Putamen (tissue), 1 donor: ENCODE measurements around the gene TECR.
A peak's percentile ranks its signal among the peaks of the same experiment; 100 is the strongest.
"Not testable (repeated sequence)": the region's sequence is repeated elsewhere in the genome, so short reads cannot be mapped to it uniquely, and the experiment has no call there.

Experiments
- DNase-seq: peaks from one replicate; pipeline ENCODE4 v3.0.0-alpha.2; 2016; ENCODE audit warnings: low spot score

The TECR gene

DNA sequence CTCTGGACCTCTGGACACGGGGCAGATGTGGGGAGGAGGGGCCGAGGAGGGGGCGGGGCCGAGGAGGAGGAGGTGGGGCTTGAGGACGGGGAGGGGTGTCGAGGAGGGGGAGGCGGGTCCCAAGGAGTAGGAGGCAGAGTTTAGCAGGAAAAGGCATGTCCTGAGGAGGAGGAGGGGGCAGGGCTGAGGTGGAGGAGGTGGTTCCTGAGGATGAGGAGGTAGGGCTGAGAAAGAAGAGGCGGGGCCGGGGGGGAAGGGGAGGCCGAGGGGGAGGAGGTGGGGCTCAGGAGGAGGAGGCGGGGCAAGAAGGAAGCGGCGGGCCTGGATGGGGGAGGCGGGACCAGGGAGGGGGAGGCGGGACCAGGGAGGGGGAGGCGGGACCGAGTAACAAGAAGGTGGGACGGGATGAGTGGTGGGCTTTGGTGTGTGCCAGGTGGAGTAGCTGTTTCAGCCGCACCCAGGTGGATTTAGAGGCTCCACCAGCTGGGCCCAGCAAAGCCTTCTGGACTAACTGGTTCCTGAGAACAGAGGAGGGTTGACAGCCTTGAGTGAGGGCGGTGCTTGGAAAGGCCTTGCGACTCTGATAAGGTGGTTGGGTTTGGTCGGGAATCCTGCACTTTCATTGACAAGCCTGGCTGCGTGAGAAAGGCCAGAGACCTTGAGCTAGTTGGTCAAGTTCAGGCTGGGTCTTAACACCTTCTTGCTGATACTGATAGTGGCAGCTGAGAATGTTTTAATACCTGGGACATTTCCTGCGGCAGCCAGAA lies 7.7 kb downstream of the TECR start:
- DNase-seq = no peak

- no peak for DNase-seq
Observed at GRCh38 chr19:14540741-14541525, 11.5 kb downstream of the TECR start.

DNA sequence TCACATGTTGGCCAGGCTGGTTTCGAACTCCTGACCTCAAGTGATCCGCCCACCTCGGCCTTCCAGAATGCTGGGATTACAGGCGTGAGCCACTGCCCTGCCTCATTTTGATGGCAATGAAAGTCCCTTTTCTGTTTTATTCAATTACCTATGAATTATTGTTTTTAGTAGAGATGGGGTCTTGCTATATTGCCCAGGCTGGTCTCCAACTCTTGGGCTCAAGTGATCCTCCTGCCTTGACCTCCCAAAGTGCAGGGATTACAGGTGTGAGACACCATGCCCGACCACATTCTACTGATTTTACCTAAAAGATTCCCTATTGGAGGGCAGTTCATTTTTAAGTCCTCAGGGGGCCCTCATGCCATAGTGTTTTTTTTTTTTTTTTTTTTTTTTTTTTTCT lies 12.6 kb downstream of the TECR start:
- DNase-seq = not testable (repeated sequence)

GRCh38 chr19:14542711-14543328 lies 13.4 kb downstream of the TECR start:
- DNase-seq = no peak

- DNase-seq = no peak
Observed at GRCh38 chr19:14544047-14544446, 14.7 kb downstream of the TECR start.

- peak; percentile 94 for DNase-seq
Observed at GRCh38 chr19:14544977-14545715, 15.8 kb downstream of the TECR start.

- DNase-seq = no peak
Observed at GRCh38 chr19:14545716-14546082, 16.3 kb downstream of the TECR start.

GRCh38 chr19:14550201-14550754 lies 20.9 kb downstream of the TECR start:
- no peak for DNase-seq

DNA sequence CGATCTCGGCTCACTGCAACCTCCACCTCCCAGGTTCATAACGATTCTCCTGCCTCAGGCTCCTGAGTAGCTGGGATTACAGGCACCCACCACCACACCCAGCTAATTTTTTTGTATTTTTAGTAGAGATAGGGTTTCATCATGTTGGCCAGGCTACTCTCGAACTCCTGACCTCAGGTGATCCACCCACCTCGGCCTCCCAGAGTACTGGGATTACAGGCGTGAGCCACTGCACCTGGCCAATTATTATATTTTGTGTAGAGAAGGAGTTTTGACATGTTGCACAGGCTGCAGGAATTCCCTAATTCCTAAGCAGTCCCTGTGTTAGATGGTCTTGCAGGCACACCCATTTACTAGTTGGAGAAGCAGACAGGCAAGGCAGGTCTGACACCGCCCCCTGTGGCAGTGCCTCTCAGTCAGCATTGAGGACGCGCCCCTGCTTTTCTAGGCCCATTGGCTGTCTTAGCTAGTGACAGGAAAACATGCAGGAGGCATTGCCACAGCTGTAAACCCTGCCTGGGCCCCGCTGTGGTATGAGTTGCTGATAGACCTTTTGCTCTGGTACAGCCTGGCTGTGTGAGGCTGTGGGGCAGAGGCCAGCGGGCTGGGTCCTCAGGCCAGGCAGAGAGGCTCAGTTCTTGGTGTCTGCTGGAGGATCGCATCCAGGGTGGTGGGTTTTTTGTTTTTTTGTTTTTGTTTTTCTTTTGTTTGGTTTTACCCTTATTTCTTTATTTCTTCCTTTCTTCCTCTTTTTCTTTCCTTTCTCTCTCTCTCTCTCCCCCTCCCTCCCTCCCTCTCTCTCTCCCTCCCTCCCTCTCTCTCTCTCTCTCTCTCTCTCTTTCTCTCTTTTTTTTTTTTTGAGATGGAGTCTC lies 22.0 kb downstream of the TECR start:
- DNase-seq = not testable (repeated sequence)

DNA sequence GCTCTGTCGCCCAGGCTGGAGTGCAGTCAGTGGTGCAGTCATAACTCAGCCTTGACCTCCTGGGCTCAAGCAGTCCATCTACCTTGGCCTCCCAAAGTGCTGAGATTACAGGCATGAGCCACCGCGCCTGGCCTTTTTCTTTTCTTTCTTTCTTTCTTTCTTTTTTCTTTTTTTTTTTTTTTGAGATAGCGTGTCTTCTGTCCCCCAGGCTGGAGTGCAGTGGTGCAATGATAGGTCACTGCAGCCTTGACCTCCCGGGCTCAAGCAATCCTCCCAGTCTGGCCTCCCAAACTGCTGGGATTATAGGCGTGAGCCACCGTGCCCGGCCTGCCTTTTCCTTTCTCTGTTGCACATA lies 22.6 kb downstream of the TECR start:
- not testable (repeated sequence) for DNase-seq

DNA sequence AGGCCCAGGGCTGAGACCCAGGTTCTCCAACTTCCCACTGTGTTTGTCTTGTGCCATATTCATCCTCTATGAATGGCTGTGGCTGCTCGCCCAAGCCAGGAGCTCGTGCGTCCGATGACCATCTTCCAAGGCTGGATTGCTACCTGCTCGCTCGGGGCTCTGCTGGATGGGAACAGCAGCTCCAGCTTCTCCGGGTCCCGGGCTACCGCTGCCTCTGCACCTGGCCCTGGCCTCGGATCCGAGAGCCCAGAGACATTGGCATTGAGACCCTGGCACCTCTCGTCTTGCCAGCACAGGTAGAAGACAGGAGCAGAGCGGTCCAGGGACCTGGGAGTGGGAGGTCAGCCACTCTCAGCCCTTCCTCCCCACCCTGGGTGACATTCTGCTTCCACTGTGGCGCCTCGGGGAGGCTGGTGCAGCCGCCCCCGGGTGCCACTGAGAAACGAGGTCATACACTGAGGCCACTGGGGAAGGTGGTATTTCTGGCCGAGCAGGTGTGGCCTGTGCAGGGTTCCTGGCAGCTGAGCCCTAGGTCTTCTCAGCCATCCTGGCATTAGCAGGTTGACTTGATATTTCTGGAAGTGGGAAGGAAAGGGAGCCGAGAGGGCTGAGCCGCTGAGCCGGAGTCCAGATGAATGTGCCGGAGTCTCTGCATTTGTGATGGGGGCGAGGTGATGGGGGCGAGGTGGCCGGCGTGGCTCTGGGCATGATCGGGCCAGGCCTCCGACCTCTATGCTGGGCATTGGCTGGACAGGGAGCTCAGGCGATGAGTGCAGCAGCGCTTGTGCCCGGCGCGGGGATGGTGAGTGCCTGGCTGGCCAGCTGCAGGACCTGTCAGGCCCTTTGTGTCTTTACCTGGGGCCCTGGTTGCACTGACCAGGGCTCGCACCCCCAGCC lies 23.9 kb downstream of the TECR start:
- no peak for DNase-seq

- DNase-seq = no peak
Observed at GRCh38 chr19:14553939-14554243, 24.5 kb downstream of the TECR start.

GRCh38 chr19:14554382-14554812 lies 25.0 kb downstream of the TECR start:
- no peak for DNase-seq

DNA sequence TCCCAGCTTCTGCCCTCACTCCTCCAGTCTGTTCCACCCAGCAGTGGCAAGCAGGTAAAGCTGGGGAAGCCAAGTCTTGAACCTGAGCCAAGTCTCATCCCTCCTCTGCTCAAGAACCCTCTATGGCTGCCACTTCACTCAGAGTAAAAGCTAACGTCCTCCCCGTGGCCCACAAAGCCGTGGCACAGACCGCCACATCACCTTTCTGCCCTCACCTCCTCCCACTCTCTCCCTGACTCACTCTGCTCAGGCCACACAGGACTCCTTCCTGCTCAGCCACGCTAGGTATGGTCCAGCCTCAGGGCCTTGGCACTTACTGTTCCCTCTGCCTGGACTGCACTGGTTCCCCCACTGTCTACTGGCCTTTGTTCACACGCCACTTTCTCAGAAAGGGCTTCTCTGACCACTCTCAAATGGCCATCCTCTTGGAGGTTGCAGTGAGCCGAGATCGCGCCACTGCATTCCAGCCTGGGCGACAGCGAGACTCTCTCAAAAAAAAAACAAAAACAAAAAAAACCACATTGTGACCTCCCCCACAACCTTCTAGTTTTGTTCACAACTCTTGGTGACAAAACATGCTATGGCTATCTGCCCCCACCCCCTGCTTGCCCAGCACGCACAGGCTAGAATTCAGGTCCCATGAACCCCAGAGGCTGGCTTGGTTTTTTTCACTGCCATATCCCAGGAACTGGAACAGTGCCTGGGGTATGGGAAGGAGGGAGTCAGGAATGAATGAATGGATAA lies 26.7 kb downstream of the TECR start:
- DNase-seq = no peak

DNA sequence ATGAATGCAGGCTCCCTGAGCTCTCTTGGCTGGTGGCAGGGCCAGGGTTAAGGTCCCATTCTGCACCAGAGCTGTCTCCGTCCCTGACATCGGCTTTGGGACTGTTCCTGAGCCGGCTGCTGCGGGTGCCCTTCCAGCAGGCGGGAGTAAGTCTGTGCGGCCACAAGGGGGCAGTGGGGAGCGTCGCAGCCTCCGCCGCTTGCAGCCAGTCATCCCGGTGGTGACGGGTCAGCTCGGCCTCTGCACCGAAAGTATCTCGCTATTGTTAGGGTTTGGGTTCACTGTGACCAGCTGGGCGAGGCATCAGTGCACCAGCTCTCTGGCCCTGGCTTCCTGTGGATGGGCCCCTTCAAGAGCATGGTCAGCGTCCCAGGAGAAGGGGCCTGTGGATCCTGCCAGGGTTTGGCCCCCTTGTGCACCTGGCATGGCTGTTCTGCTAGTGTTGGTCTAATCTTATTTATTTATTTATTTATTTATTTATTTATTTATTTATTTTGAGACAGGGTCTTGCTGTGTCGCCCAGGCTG lies 27.3 kb downstream of the TECR start:
- peak; percentile 84 for DNase-seq

- no peak for DNase-seq
Observed at GRCh38 chr19:14558370-14559066, 29.1 kb downstream of the TECR start.

GRCh38 chr19:14559916-14560775 lies 30.8 kb downstream of the TECR start:
- no peak for DNase-seq

- DNase-seq = no peak
Observed at GRCh38 chr19:14560776-14561108, 31.3 kb downstream of the TECR start.
